Gastrocnemius medialis (tissue), 4 donors: ENCODE data around the gene CTSE.

Experiments used
- CTCF ChIP-seq, 5 experiments: fragments of 450-650 bp in 3 of 5; fragments of 200-600 bp in 2 of 5; sonication (generic) in 2 of 5; IDR thresholded peaks in 4 of 5; conservative IDR thresholded peaks in 1 of 5; 1 replicate in 4 of 5; 2 replicates in 1 of 5; pipeline ENCODE4 v1.5.1; 2016 to 2019; ENCODE audit warnings: antibody characterized with exemption in 5 of 5, mild to moderate bottlenecking in 3 of 5, moderate library complexity in 3 of 5
- POLR2A ChIP-seq, 2 donors: fragments of 450-650 bp; IDR thresholded peaks; one replicate each; pipeline ENCODE4 v1.6.1; 2017; ENCODE audit warnings: antibody characterized with exemption in 2 of 2, mild to moderate bottlenecking in 2 of 2, moderate library complexity in 2 of 2

- TF ChIP-seq POLR2A (IDR thresholded peaks at IDR 0.05) (no peak), CTCF (IDR thresholded peaks at IDR 0.05 in 4 of 5, conservative IDR thresholded peaks at IDR 0.05 in 1 of 5) (no peak)
Measured at GRCh38 chr1:206035027-206035426, 11.3 kb upstream of the CTSE start.
